ENCODE data around the gene SSTR3. TPM values are rescaled to one million over a fixed set of nuclear protein-coding genes. Genes with fewer than 3 reads are reported as not detected.
"Not testable (repeated sequence)": the region's sequence is repeated elsewhere in the genome, so short reads cannot be mapped to it uniquely, and the experiment has no call there.

Gene SSTR3
- total and polyA plus RNA-seq, 5 experiments from 2014 or later: 2.9 to 13.7 (median 7.3) TPM

DNA sequence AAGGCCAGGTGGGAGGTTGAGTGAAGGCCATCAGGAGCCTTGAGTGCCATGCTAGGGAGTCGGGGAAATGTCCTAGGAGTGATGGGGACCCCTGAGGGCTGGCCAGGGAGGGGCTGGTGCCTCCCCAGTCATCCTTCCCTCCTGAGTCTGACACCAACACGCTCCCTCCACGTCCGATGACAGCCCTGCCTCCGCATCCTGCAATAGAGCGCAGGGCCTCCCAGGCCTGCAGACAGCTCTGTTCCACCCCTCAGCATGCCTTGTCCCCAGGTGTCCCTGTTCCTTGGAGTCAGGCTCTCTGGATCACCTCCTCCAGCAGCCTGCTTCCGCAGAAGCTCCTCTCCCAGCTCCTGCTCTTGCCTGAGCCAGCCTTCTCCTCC, 28.7 kb upstream of the SSTR3 start:
- POLR2A ChIA-PET: interaction anchor here (1.0 to 27.3 kb wide), 9 partner anchors 9 to 395 kb away, joined by 3 to 1090 read pairs (median 6); partner anchors contain the start of genes IL2RB and SSTR3
- peak in 1 of 10 donors; percentile 35 for DNase-seq
- Mint-ChIP-seq H3K4me1 (peaks cover 48 to 81% (median 80%) of the 10 kb centered on the region in 4 donors), H3K9me3 (no peaks in the 10 kb centered on the region), H3K27me3 (no peaks in the 10 kb centered on the region), H3K36me3 (peaks cover 9 to 49% (median 29%) of the 10 kb centered on the region in 3 donors), H3K27ac (peak overlapping the region; percentile 86 to 100 (median 98)), H3K4me3 (peak overlapping the region; percentile 80 to 99 (median 98))
- no peak for ATAC-seq

- DNase-seq: no peak
- Mint-ChIP-seq H3K4me3 (peak overlapping the region; percentile 80 to 99 (median 98)), H3K9me3 (no peaks in the 10 kb centered on the region), H3K27ac (peak overlapping the region; percentile 86 to 100 (median 98)), H3K4me1 (peaks cover 51 to 86% (median 83%) of the 10 kb centered on the region in 4 donors), H3K36me3 (peaks cover 9 to 55% (median 32%) of the 10 kb centered on the region in 3 donors), H3K27me3 (no peaks in the 10 kb centered on the region)
- ATAC-seq: no peak
- POLR2A ChIA-PET: interaction anchor here (0.8 to 27.3 kb wide), 10 partner anchors 9 to 246 kb away, joined by 3 to 1090 read pairs (median 5); partner anchors contain the start of genes MFNG and SSTR3
Observed at GRCh38 chr22:37240240-37240940, 28.1 kb upstream of the SSTR3 start.

DNA sequence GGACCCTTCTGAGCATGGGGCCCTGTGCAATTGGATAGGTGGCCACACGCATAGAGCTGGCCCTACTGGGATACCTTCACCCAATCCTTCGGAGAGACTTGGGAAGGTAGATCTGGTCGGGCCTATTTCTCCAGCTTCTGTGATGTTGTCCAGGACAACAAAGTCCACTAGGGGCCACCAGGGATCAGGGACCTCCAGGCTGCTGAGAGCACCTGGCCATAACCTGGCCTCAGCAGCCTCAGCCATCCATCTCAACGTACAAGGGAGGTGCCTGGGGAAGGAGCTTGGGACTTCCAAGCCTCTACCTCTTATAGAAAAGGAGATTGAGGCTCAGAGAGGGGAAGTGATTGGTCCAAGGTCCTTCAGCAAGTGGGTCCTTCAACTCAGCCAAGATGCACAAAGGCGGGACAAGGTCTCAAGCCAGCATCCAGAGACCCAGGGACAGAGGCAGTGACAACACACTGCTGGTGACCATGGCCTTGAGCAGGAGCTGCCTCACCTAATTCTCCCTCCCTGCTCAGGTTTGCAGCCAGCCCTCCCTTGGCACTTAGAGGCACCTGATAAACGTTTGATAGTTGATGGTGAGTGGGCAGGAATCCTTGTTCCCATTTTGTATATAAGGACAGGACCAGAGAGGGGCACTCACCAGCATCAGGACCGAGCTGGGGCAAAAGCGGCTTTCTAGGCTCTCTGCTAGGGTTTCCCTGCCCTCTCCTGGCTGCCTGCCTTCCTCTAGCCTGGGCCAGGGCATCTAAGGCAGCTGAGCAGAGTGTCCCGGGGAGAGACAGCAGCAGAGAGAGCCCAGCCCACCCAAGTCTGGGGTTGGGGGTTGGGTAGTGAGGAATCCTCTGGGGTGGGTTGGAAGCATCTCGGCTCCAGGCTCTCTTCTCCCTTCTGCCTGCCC, 27.3 kb upstream of the SSTR3 start:
- ATAC-seq (no peak), DNase-seq (no peak)
- Mint-ChIP-seq H3K4me1 (peaks cover 55 to 90% (median 83%) of the 10 kb centered on the region in 4 donors), H3K27me3 (no peaks in the 10 kb centered on the region), H3K36me3 (peaks cover 9 to 63% (median 35%) of the 10 kb centered on the region in 3 donors), H3K9me3 (no peaks in the 10 kb centered on the region), H3K27ac (peak overlapping the region; percentile 97 to 100 (median 98)), H3K4me3 (peak overlapping the region; percentile 41 to 99 (median 90))
- POLR2A ChIA-PET: interaction anchor here (0.8 to 27.3 kb wide), 9 partner anchors 8 to 247 kb away, joined by 3 to 1090 read pairs (median 8); partner anchors contain the start of genes MFNG and SSTR3

- Mint-ChIP-seq H3K27me3 (no peaks in the 10 kb centered on the region), H3K4me3 (peak overlapping the region; percentile 80 to 94 (median 89)), H3K9me3 (no peaks in the 10 kb centered on the region), H3K36me3 (peaks cover 8 to 78% (median 35%) of the 10 kb centered on the region in 3 donors), H3K27ac (peak overlapping the region; percentile 97 to 100 (median 98)), H3K4me1 (peaks cover 63 to 100% (median 97%) of the 10 kb centered on the region in 4 donors)
- peak in 3 of 10 donors; percentile 63 to 74 (median 68) for DNase-seq
- POLR2A ChIA-PET: interaction anchor here (0.6 to 27.3 kb wide), 19 partner anchors 6 to 1075 kb away, joined by 3 to 1090 read pairs (median 4); partner anchors contain the start of genes GGA1, IL2RB, MFNG and SSTR3
- ATAC-seq: peak; percentile 21 to 24
Observed at GRCh38 chr22:37237371-37238268, 25.3 kb upstream of the SSTR3 start.

DNA sequence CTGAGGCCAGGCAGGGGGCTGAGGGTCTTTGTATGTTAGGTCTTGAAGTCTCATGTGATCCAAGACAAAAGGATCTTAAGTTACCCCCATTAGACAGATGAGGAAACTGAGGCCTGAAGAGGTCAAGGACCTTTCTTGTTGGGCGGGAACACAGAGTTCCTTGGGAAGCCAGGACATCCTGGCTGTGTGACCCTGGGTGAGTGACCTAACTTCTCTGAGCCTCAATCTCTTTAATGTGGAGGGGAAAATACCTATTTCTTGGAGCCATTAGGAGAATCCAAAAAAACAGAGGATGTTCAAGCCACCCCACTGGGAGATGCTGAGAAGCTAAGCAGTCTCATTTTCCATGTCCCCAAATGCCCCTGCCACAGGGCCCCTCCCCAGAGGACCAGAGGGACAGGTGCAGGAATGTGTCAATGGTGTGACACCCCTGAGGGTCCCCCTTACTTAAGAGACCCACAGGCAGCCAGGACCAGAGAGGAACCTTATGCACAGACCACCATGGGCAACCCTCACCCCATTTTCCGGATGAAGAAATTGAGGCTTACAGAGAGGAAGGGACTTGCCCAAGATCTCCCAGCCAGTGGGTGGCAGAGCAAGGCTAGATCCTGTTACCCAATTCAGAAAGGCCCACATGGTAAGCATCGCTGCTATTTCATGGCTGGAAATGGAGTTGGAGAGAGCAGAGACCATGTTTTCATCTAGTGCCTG, 23.8 kb upstream of the SSTR3 start:
- Mint-ChIP-seq H3K36me3 (peaks cover 4 to 86% (median 30%) of the 10 kb centered on the region in 3 donors), H3K27me3 (no peaks in the 10 kb centered on the region), H3K9me3 (no peaks in the 10 kb centered on the region), H3K4me3 (peak overlapping the region; percentile 60 to 93 (median 79)), H3K27ac (peak overlapping the region; percentile 97 to 100 (median 98)), H3K4me1 (peaks cover 67 to 100% (median 98%) of the 10 kb centered on the region in 4 donors)
- ATAC-seq (no peak), DNase-seq (no peak)
- POLR2A ChIA-PET: interaction anchor here (0.6 to 27.3 kb wide), 2 partner anchors 25 to 970 kb away, joined by 4 to 1090 read pairs; partner anchors contain the start of gene SSTR3

GRCh38 chr22:37234736-37235711, 22.7 kb upstream of the SSTR3 start:
- Mint-ChIP-seq H3K27ac (peak overlapping the region; percentile 97 to 100 (median 98)), H3K36me3 (peaks cover 0 to 81% (median 24%) of the 10 kb centered on the region in 3 donors), H3K27me3 (no peaks in the 10 kb centered on the region), H3K4me3 (peak overlapping the region; percentile 62 to 93 (median 79)), H3K9me3 (no peaks in the 10 kb centered on the region), H3K4me1 (peaks cover 64 to 100% (median 97%) of the 10 kb centered on the region in 4 donors)
- POLR2A ChIA-PET: interaction anchor here (8.0 to 27.3 kb wide), 2 partner anchors 6 to 24 kb away, joined by 392 to 1090 read pairs; partner anchors contain the start of genes RAC2 and SSTR3
- no peak for ATAC-seq
- no peak for DNase-seq

DNA sequence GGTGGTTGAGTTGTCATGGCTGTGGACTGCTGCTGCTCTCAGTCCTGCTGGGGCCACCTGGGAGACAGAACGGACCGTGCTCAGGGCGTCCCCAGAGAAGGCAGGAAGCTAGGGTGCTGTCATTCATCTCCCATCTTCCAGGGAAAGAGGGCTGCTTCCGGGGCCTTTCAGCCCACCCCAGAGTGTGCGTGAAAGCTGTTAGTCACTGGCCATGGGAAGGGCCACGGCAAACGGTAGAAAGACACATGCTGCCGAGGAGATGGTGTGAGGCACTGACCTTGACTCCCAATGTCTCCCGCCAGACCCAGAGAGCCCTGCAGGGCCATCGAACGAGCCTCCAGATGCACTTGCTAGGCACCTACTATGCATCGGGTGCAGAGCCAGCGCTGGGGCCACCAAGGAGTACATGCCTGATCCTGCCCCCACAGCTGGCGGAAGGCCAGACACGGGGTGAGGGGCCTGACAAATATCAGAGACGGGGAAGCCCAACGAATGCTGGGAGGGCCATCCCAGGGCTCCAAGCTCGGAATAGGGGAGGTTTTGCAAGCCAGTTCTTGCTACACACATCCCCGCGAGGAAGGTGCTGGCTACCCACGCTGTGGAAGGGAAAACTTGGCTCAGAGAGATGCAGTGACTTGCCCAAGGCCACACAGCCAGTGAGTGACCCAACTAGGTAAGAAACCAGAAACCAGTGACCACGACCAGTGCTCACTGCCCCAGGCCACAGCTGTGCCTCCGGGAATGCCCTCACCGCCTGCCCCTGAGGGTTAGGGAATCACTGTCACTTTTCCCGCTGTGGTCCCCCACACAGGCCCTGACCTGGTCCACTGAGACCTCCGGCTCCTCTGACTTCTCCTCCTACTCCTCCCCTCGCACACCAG, 21.7 kb upstream of the SSTR3 start:
- Mint-ChIP-seq H3K27ac (peak overlapping the region; percentile 97 to 100 (median 98)), H3K4me3 (peak overlapping the region; percentile 47 to 93 (median 79)), H3K9me3 (no peaks in the 10 kb centered on the region), H3K27me3 (no peaks in the 10 kb centered on the region), H3K36me3 (peaks cover 0 to 82% (median 24%) of the 10 kb centered on the region in 3 donors), H3K4me1 (peaks cover 67 to 100% (median 97%) of the 10 kb centered on the region in 4 donors)
- DNase-seq: peak in 1 of 10 donors; percentile 9
- ATAC-seq: no peak
- POLR2A ChIA-PET: interaction anchor here (0.6 to 27.3 kb wide), 6 partner anchors 7 to 225 kb away, joined by 3 to 1090 read pairs (median 6); partner anchors contain the start of genes RAC2 and SSTR3

GRCh38 chr22:37233371-37233750, 21.1 kb upstream of the SSTR3 start:
- peak overlapping the region; percentile 97 to 100 (median 98) for H3K27ac Mint-ChIP-seq
- H3K9me3 Mint-ChIP-seq, ATAC-seq, DNase-seq, H3K27me3 Mint-ChIP-seq: not testable (repeated sequence)
- peaks cover 0 to 82% (median 26%) of the 10 kb centered on the region in 3 donors for H3K36me3 Mint-ChIP-seq
- POLR2A ChIA-PET: interaction anchor here (1.0 to 27.3 kb wide), 5 partner anchors 8 to 76 kb away, joined by 3 to 1090 read pairs (median 7); partner anchors contain the start of genes RAC2 and SSTR3
- peak overlapping the region; percentile 34 to 93 (median 77) for H3K4me3 Mint-ChIP-seq
- peaks cover 69 to 100% (median 97%) of the 10 kb centered on the region in 4 donors for H3K4me1 Mint-ChIP-seq

Data from naive thymus-derived CD8-positive, alpha-beta T cell (primary cell).